Kidney (tissue), 14 donors: ENCODE results near the gene PRR7. TPM values are rescaled to one million over a fixed set of nuclear protein-coding genes. Genes with fewer than 3 reads are reported as not detected.
A peak's percentile ranks its signal among the peaks of the same experiment; 100 is the strongest.

Experiments used
- DNase-seq, 5 donors: peaks; one replicate each; pipeline ENCODE4 v3.0.0-alpha.2; 2013 to 2020
- FAIRE-seq: peaks from 2 replicates; lab custom pipeline; 2012; peaks lifted over from hg19 to GRCh38; lab: Jason Lieb, UNC
- H3K27ac ChIP-seq, 2 donors: one replicate each; pipeline ENCODE4 v1.7.0; 2013; ENCODE audit warnings: low read depth in 2 of 2, low read length in 2 of 2, inconsistent platforms in 1 of 2
- H3K27me3 ChIP-seq: one replicate; pipeline ENCODE4 v1.7.1; 2013; ENCODE audit warnings: low read length, inconsistent platforms; ENCODE audit not compliant: control insufficient read depth, insufficient read depth
- H3K36me3 ChIP-seq, 3 donors: one replicate each; pipeline versions ENCODE4 v1.7.0 to v1.7.1; 2013; ENCODE audit warnings: low read length in 3 of 3, control low read depth in 1 of 3, inconsistent platforms in 1 of 3; ENCODE audit not compliant: insufficient read depth in 3 of 3, control insufficient read depth in 2 of 3
- H3K4me1 ChIP-seq, 3 donors: one replicate each; pipeline versions ENCODE4 v1.7.0 to v1.7.1; 2013; ENCODE audit warnings: low read length in 3 of 3, inconsistent platforms in 1 of 3, low read depth in 1 of 3; ENCODE audit not compliant: control insufficient read depth in 2 of 3, insufficient read depth in 2 of 3
- H3K4me3 ChIP-seq, 3 donors: one replicate each; pipeline versions ENCODE4 v1.7.0 to v1.8.1; 2013; ENCODE audit warnings: low read length in 3 of 3, control low read depth in 1 of 3, inconsistent platforms in 1 of 3
- H3K9ac ChIP-seq, 3 donors: one replicate each; pipeline versions ENCODE4 v1.7.0 to v1.7.1; 2013; ENCODE audit warnings: low read length in 3 of 3, control low read depth in 1 of 3, inconsistent platforms in 1 of 3
- H3K9me3 ChIP-seq, 3 donors: one replicate each; pipeline versions ENCODE4 v1.7.0 to v1.7.1; 2013; ENCODE audit warnings: low read length in 3 of 3, control low read depth in 1 of 3, inconsistent platforms in 1 of 3; ENCODE audit not compliant: control insufficient read depth in 2 of 3, insufficient read depth in 1 of 3
- intact Hi-C: fragments of 100-400 bp; cut with DNase I; formaldehyde crosslinking; loops from one replicate; pipeline ENCODE4 v1.11.1; 2022
- polyA plus RNA-seq: library from polyadenylated mRNA; stranded (reverse); fragments of 350-450 nt; fragmentation: Illumina TruSeq; extraction: RNeasy Lipid Tissue Mini Kit (QIAGEN cat#74804); gene quantifications from one replicate; pipeline ENCODE4 v1.2.3, GENCODE V29; 2014; ENCODE audit warnings: low read depth, low replicate concordance; ENCODE audit not compliant: insufficient read depth
- total RNA-seq: library from RNA; stranded (reverse); fragmentation: NEBNext Ultra II Directional; extraction: Animal tissue kit (Norgen Biotek cat#: 25700); gene quantifications from one replicate; pipeline ENCODE4 v1.2.1, GENCODE V29; 2021
- TF ChIP-seq, protein P1 (sequence below): IDR thresholded peaks from 3 replicates; pipeline ENCODE4 v1.5.1; 2012; ENCODE audit warnings: mild to moderate bottlenecking, moderate library complexity, borderline replicate concordance; ENCODE audit not compliant: insufficient read depth; ENCODE audit errors: extremely low read depth
- donor health status: control.
- donor health status: control.
- donor health status: control.
- donor health status: control.
- donor health status: control.
- donor health status: DM: yes; HTN: yes; CAD: no.
- donor health status: Normal renal cell carcinoma (clear cell type).

The PRR7 gene
- total and polyA plus RNA-seq, 2 donors from 2014 or later, result 1.6 to 5.5 TPM

DNA sequence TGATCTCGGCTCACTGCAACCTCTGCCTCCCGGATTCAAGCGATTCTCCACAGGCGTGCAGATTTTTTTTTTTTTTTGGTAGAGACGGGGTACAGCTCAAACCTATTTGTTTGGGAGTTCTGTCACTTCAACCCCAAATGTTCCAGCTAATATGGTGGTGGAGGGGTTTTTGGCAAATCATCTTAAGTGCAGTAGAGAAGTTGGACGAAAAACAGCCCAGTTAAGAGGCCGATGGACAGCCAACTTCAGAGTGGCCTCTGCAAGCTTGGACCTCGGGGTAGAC, 756 bp upstream of the PRR7 start:
- TF ChIP-seq, protein P1, sequence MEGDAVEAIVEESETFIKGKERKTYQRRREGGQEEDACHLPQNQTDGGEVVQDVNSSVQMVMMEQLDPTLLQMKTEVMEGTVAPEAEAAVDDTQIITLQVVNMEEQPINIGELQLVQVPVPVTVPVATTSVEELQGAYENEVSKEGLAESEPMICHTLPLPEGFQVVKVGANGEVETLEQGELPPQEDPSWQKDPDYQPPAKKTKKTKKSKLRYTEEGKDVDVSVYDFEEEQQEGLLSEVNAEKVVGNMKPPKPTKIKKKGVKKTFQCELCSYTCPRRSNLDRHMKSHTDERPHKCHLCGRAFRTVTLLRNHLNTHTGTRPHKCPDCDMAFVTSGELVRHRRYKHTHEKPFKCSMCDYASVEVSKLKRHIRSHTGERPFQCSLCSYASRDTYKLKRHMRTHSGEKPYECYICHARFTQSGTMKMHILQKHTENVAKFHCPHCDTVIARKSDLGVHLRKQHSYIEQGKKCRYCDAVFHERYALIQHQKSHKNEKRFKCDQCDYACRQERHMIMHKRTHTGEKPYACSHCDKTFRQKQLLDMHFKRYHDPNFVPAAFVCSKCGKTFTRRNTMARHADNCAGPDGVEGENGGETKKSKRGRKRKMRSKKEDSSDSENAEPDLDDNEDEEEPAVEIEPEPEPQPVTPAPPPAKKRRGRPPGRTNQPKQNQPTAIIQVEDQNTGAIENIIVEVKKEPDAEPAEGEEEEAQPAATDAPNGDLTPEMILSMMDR, result no peak
- peak overlapping the region in 1 of 3 donors; percentile 48 for H3K4me3 ChIP-seq
- H3K36me3 ChIP-seq, result no peaks in the 10 kb centered on the region
- no peaks in the 10 kb centered on the region for H3K9me3 ChIP-seq
- H3K27me3 ChIP-seq, result no peaks in the 10 kb centered on the region
- H3K27ac ChIP-seq, result no peak overlapping the region
- peaks cover 0 to 11% (median 6%) of the 10 kb centered on the region in 3 donors for H3K4me1 ChIP-seq
- FAIRE-seq, result no peak
- intact Hi-C loops, result no loop called here
- no peak for DNase-seq
- H3K9ac ChIP-seq, result peak overlapping the region in 1 of 3 donors; percentile 19

DNA sequence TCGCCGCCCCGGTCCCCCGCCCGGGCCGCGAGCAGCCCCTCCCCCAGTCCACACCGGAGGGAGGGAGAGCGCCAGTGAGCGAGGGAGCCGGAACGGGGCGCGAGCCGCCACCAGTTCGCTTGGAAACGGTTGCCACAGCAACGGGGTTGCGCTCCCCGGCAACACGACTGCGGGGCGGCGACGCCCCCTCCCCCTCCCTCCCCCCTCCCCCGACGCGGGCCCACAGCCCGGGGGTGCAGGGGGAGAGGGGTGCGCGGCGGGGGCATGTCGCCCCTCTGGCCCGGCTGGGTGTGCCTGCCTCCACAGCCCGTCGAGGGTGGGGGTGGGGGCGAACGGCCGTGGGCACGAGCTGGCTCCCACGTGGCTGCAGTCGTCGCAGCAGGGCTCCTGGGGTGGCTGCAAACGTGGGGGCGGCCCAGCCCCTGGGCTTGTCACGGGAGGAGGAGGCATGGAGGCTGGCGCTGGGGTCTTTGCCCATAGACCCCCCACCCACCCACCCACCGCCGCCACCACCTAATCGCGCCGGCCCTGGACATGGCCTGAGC, 524 bp downstream of the PRR7 start:
- DNase-seq, result peak; percentile 83 to 92 (median 89)
- Histone ChIP-seq H3K27ac (no peak overlapping the region), H3K9me3 (no peaks in the 10 kb centered on the region), H3K4me3 (peak overlapping the region in 1 of 3 donors; percentile 25), H3K27me3 (no peaks in the 10 kb centered on the region), H3K36me3 (no peaks in the 10 kb centered on the region), H3K4me1 (peaks cover 0 to 11% (median 6%) of the 10 kb centered on the region in 3 donors), H3K9ac (no peak overlapping the region)
- no peak for FAIRE-seq
- intact Hi-C loops, result no loop called here
- TF ChIP-seq, protein P1, result no peak

DNA sequence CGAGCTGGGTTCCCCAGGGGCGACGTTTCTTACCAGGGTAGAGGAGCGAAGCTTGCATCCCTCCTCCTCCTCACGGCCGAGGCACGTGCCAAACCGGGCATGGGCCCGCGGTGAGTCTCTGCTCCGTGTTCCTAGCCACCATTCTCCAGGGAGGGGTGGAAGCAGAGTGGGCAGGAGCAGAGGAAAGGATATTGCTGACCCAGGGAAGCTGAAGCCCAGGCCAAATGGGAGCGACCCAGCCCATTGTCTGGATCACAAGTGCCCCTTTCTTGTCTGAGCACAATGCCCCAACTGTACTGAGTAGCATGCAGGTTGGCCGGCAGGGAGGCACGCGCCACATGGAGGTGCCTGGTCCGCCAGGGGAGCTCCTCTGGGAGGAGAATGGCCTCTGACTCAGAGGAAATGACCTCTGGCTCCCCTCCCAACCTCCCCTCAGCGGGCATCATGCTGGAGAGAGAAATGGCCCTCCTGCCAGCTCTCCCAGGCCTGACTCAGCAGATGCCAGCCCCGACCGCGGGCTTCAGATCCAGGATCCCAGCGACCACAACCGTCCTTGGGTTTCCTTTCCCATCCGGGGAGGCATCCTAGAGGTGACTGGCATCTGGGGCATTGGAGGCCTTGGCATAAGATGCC, 1.1 kb downstream of the PRR7 start:
- Histone ChIP-seq H3K27me3 (no peaks in the 10 kb centered on the region), H3K27ac (no peak overlapping the region), H3K9me3 (no peaks in the 10 kb centered on the region), H3K36me3 (no peaks in the 10 kb centered on the region), H3K9ac (no peak overlapping the region), H3K4me3 (no peak overlapping the region), H3K4me1 (peaks cover 0 to 11% (median 6%) of the 10 kb centered on the region in 3 donors)
- DNase-seq (peak in 4 of 5 donors; percentile 42 to 92 (median 53)), FAIRE-seq (no peak)
- intact Hi-C loops, result no loop called here
- TF ChIP-seq, protein P1, result no peak
